Measurements from ENCODE around the gene RAPGEF4. TPM values are rescaled to one million over a fixed set of nuclear protein-coding genes. Genes with fewer than 3 reads are reported as not detected.

Gene RAPGEF4
- total RNA-seq, 1 experiment from 2014 or later = 0.98 TPM

GRCh38 chr2:173076581-173077345 lies 341.1 kb downstream of the RAPGEF4 start:
- Mint-ChIP-seq H3K27ac (ENCODE audit: unreplicated experiment) (peak overlapping the region; percentile 58), H3K27me3 (ENCODE audit: insufficient read depth, unreplicated experiment) (no peaks in the 10 kb centered on the region), H3K4me1 (ENCODE audit: low read depth, unreplicated experiment) (peaks cover 18% of the 10 kb centered on the region), H3K9me3 (ENCODE audit: unreplicated experiment) (no peaks in the 10 kb centered on the region), H3K4me3 (ENCODE audit: unreplicated experiment) (peak overlapping the region; percentile 72), H3K36me3 (ENCODE audit: insufficient read depth, unreplicated experiment) (no peaks in the 10 kb centered on the region)
- Histone ChIP-seq H3K36me3 (ENCODE audit: control insufficient read depth, insufficient read depth, low read length) (0 out of 2 replicates have a peak, but pooled peaks cover 1% of the 10 kb centered on the region), H3K9me3 (no peaks in the 10 kb centered on the region), H3K4me1 (peaks cover 9% of the 10 kb centered on the region), H3K27me3 (replicated peaks; ENCODE audit: control insufficient read depth, insufficient read depth, low read length) (no peaks in the 10 kb centered on the region), H3K4me3 (ENCODE audit: low read depth, low read length) (peak overlapping the region; percentile 93)
- peak in 1 of 2 experiments; percentile 44 for DNase-seq
- BruUV-seq (replicated peaks) = no TSS peak
- TF ChIP-seq CTCF (IDR thresholded peaks at IDR 0.05; ENCODE audit: insufficient read depth in 1 of 2, low read depth in 1 of 2, low read length in 1 of 2, severe bottlenecking in 1 of 2, unreplicated experiment in 1 of 2) = no peak
- intact Hi-C loops (cut with micrococcal nuclease; ENCODE audit: unreplicated experiment) = loop anchor here (1.0 kb wide), 1 partner anchor 134 kb away; no protein-coding TSS in a partner anchor
- CTCF ChIA-PET = no interaction called here
- POLR2A ChIA-PET = no interaction called here

GRCh38 chr2:173077506-173078177 lies 342.0 kb downstream of the RAPGEF4 start:
- Mint-ChIP-seq H3K36me3 (ENCODE audit: insufficient read depth, unreplicated experiment) (no peaks in the 10 kb centered on the region), H3K9me3 (ENCODE audit: unreplicated experiment) (no peaks in the 10 kb centered on the region), H3K4me1 (ENCODE audit: low read depth, unreplicated experiment) (peaks cover 25% of the 10 kb centered on the region), H3K4me3 (ENCODE audit: unreplicated experiment) (peak overlapping the region; percentile 72), H3K27ac (ENCODE audit: unreplicated experiment) (no peak overlapping the region), H3K27me3 (ENCODE audit: insufficient read depth, unreplicated experiment) (no peaks in the 10 kb centered on the region)
- no peaks in the 10 kb centered on the region for H3K9me3 ChIP-seq
- TSS peak; percentile 33 for BruUV-seq (replicated peaks)
- CTCF ChIA-PET = interaction anchor here (0.6 kb wide), 1 partner anchor 8 kb away, joined by 3 read pairs; no protein-coding TSS in a partner anchor
- intact Hi-C loops (cut with micrococcal nuclease; ENCODE audit: unreplicated experiment) = no loop called here
- no peak for DNase-seq
- POLR2A ChIA-PET = no interaction called here
- no peak for TF ChIP-seq CTCF (IDR thresholded peaks at IDR 0.05; ENCODE audit: insufficient read depth in 1 of 2, low read depth in 1 of 2, low read length in 1 of 2, severe bottlenecking in 1 of 2, unreplicated experiment in 1 of 2)
- no peaks in the 10 kb centered on the region for H3K27me3 ChIP-seq (replicated peaks; ENCODE audit: control insufficient read depth, insufficient read depth, low read length)
- peaks cover 9% of the 10 kb centered on the region for H3K4me1 ChIP-seq
- H3K36me3 ChIP-seq (ENCODE audit: control insufficient read depth, insufficient read depth, low read length) = 0 out of 2 replicates have a peak, but pooled peaks cover 1% of the 10 kb centered on the region
- H3K4me3 ChIP-seq (ENCODE audit: low read depth, low read length) = 0 out of 2 replicates have a peak overlapping the region, but pooled peaks have one; percentile 2

- CTCF ChIA-PET = no interaction called here
- POLR2A ChIA-PET = no interaction called here
- no peak for TF ChIP-seq CTCF (IDR thresholded peaks at IDR 0.05; ENCODE audit: insufficient read depth in 1 of 2, low read depth in 1 of 2, low read length in 1 of 2, severe bottlenecking in 1 of 2, unreplicated experiment in 1 of 2)
- no peak for DNase-seq
- Histone ChIP-seq H3K4me1 (peaks cover 9% of the 10 kb centered on the region), H3K27me3 (replicated peaks; ENCODE audit: control insufficient read depth, insufficient read depth, low read length) (no peaks in the 10 kb centered on the region), H3K36me3 (ENCODE audit: control insufficient read depth, insufficient read depth, low read length) (0 out of 2 replicates have a peak, but pooled peaks cover 1% of the 10 kb centered on the region), H3K9me3 (no peaks in the 10 kb centered on the region), H3K4me3 (ENCODE audit: low read depth, low read length) (no peak overlapping the region)
- Mint-ChIP-seq H3K4me3 (ENCODE audit: unreplicated experiment) (no peak overlapping the region), H3K36me3 (ENCODE audit: insufficient read depth, unreplicated experiment) (no peaks in the 10 kb centered on the region), H3K27me3 (ENCODE audit: insufficient read depth, unreplicated experiment) (no peaks in the 10 kb centered on the region), H3K4me1 (ENCODE audit: low read depth, unreplicated experiment) (peaks cover 25% of the 10 kb centered on the region), H3K27ac (ENCODE audit: unreplicated experiment) (no peak overlapping the region), H3K9me3 (ENCODE audit: unreplicated experiment) (no peaks in the 10 kb centered on the region)
- intact Hi-C loops (cut with micrococcal nuclease; ENCODE audit: unreplicated experiment) = no loop called here
- BruUV-seq (replicated peaks) = no TSS peak
These were observed 343.5 kb downstream of the RAPGEF4 start for GRCh38 chr2:173079141-173079540.
